ENCODE results near the gene MEGF6.

The MEGF6 gene

GRCh38 chr1:3645666-3646355 is 34.5 kb upstream of the MEGF6 start:
- DNase-seq = no peak

GRCh38 chr1:3645247-3645646 is 33.9 kb upstream of the MEGF6 start:
- no peak for DNase-seq

GRCh38 chr1:3644273-3644672 is 33.0 kb upstream of the MEGF6 start:
- no peak for DNase-seq

GRCh38 chr1:3642919-3643675 is 31.8 kb upstream of the MEGF6 start:
- DNase-seq = no peak

GRCh38 chr1:3641816-3642215 is 30.5 kb upstream of the MEGF6 start:
- no peak for DNase-seq

- no peak for DNase-seq
Measured at GRCh38 chr1:3641046-3641760, 29.9 kb upstream of the MEGF6 start.

GRCh38 chr1:3640121-3640837 is 29.0 kb upstream of the MEGF6 start:
- no peak for DNase-seq

- DNase-seq = no peak
Measured at GRCh38 chr1:3639397-3639911, 28.1 kb upstream of the MEGF6 start.

- no peak for DNase-seq
Measured at GRCh38 chr1:3638676-3639075, 27.4 kb upstream of the MEGF6 start.

- DNase-seq = no peak
Measured at GRCh38 chr1:3638027-3638426, 26.7 kb upstream of the MEGF6 start.

GRCh38 chr1:3636531-3636930 is 25.2 kb upstream of the MEGF6 start:
- no peak for DNase-seq

GRCh38 chr1:3636080-3636479 is 24.8 kb upstream of the MEGF6 start:
- no peak for DNase-seq

GRCh38 chr1:3634059-3634800 is 22.9 kb upstream of the MEGF6 start:
- DNase-seq = no peak

GRCh38 chr1:3633344-3634058 is 22.2 kb upstream of the MEGF6 start:
- DNase-seq = no peak

- DNase-seq = no peak
Measured at GRCh38 chr1:3632716-3633343, 21.5 kb upstream of the MEGF6 start.

- no peak for DNase-seq
Measured at GRCh38 chr1:3632298-3632697, 21.0 kb upstream of the MEGF6 start.

GRCh38 chr1:3631320-3632260 is 20.3 kb upstream of the MEGF6 start:
- no peak for DNase-seq

GRCh38 chr1:3630914-3631313 is 19.6 kb upstream of the MEGF6 start:
- DNase-seq = no peak

- DNase-seq = no peak
Measured at GRCh38 chr1:3630161-3630611, 18.9 kb upstream of the MEGF6 start.

Data from CD4-positive, alpha-beta T cell treated with Interleukin-10 for 1 hour (primary cell).